K562 (cell line): ENCODE results near the gene TXNL4A. TPM values are rescaled to one million over a fixed set of nuclear protein-coding genes. Genes with fewer than 3 reads are reported as not detected.
A peak's percentile ranks its signal among the peaks of the same experiment; 100 is the strongest.

Experiments
- MYNN ChIP-seq, 2 experiments: sonication (generic); formaldehyde crosslinking in 1 of 2; IDR thresholded peaks; 2 replicates each; pipeline versions ENCODE4 v1.5.0 to v1.6.1; 2016 to 2020; ENCODE audit warnings: antibody characterized with exemption in 1 of 2, missing genetic modification reagents in 1 of 2
- PHB2 ChIP-seq: fragments of 450-650 bp; IDR thresholded peaks from 2 replicates; pipeline ENCODE4 v1.6.1; 2017; ENCODE audit warnings: low read depth
- PTBP1 ChIP-seq: fragments of 200-400 bp; formaldehyde crosslinking; IDR thresholded peaks from 2 replicates; pipeline ENCODE4 v1.6.1; 2017; ENCODE audit warnings: low read depth, low read length
- RCOR1 ChIP-seq, 2 experiments: IDR thresholded peaks; 2 replicates each; pipeline ENCODE4 v1.6.1; 2012; ENCODE audit warnings: low read depth in 2 of 2, low read length in 2 of 2, borderline replicate concordance in 1 of 2, improper control_type of control experiment in 1 of 2
- SOX6 ChIP-seq: fragments of 450-650 bp; IDR thresholded peaks from 2 replicates; pipeline ENCODE4 v1.6.1; 2014; ENCODE audit warnings: mild to moderate bottlenecking
- SP1 ChIP-seq: sonication (generic); formaldehyde crosslinking; IDR thresholded peaks from 2 replicates; pipeline ENCODE4 v1.8.1; 2022; ENCODE audit warnings: mild to moderate bottlenecking, missing genetic modification reagents
- ZNF175 ChIP-seq: fragments of 200-800 bp; sonication (Bioruptor generic); IDR thresholded peaks from 2 replicates; pipeline ENCODE4 v1.6.1; 2016; ENCODE audit warnings: low read depth, mild to moderate bottlenecking, missing genetic modification characterization, missing compliant biosample characterization
- polyA plus RNA-seq, 8 experiments: library from polyadenylated mRNA; depleted of rRNA in 4 of 8; stranded (reverse) in 5 of 8; unstranded in 3 of 8; fragments of >200 nt; fragmentation: Nextera tagmentation in 2 of 8; fragmentation: Illumina TruSeq in 1 of 8; extraction: Ambion mirVana in 2 of 8; extraction: Trizol in 1 of 8; gene quantifications; 2 replicates each; pipeline versions ENCODE4 v1.2.1 to v1.2.3, GENCODE V29; 2011 to 2014; ENCODE audit warnings: inconsistent platforms in 1 of 8, missing spikeins in 1 of 8
- total RNA-seq, 7 experiments: library from RNA; depleted of rRNA in 6 of 7; stranded (reverse); fragments of >200 nt in 6 of 7; fragmentation: Illumina TruSeq in 2 of 7; extraction: Trizol in 2 of 7; gene quantifications; 2 replicates each; pipeline versions ENCODE4 v1.2.1 to v1.2.3, GENCODE V29; 2011 to 2021; ENCODE audit warnings: low replicate concordance in 1 of 7
- TF ChIP-seq, protein P1 (sequence below): fragments of 250-450 bp; sonication (Bioruptor Pico); IDR thresholded peaks from 2 replicates; pipeline ENCODE4 v1.5.0; 2021; ENCODE audit warnings: mild to moderate bottlenecking, moderate library complexity
- TF ChIP-seq, protein P2 (sequence below): IDR thresholded peaks from 2 replicates; pipeline ENCODE4 v1.6.1; 2012; ENCODE audit warnings: low read depth, low read length, improper control_type of control experiment, borderline replicate concordance
- TF ChIP-seq, protein P3 (sequence below): sonication (generic); formaldehyde crosslinking; IDR thresholded peaks from 2 replicates; pipeline ENCODE4 v1.8.0; 2022; ENCODE audit warnings: missing genetic modification reagents, mild to moderate bottlenecking, borderline replicate concordance
- TF ChIP-seq, protein P4 (sequence below): fragments of 250-450 bp; sonication (Bioruptor Pico); IDR thresholded peaks from 2 replicates; pipeline ENCODE4 v1.8.0; 2021; ENCODE audit warnings: moderate library complexity, mild to moderate bottlenecking, inconsistent platforms

The TXNL4A gene
- total and polyA plus RNA-seq, 9 of the 15 experiments (the other 6 are each of a cell fraction or from before 2014, with no cell fraction given): 27.0 to 132 (median 87.5) TPM

DNA sequence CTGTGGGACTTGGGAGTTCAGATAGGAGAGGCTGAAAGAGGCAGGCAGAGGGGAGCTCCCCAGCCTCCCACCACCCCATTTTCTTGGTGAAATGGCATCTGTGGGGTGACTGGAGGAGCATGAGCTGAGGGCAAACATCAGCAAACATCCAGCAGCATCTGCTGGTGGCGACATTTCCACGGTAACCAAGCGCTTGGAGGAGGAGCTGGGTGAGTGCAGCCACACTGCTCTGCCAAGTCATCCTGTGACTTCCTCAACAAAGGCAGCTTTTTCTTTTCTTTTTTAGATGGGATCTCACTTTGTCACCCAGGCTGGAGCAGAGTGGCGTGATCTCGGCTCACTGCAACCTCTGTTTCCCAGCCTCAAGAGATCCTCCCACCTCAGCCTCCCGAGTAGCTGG is 5.6 kb downstream of the TXNL4A start (continued):
- TF ChIP-seq, protein P1, sequence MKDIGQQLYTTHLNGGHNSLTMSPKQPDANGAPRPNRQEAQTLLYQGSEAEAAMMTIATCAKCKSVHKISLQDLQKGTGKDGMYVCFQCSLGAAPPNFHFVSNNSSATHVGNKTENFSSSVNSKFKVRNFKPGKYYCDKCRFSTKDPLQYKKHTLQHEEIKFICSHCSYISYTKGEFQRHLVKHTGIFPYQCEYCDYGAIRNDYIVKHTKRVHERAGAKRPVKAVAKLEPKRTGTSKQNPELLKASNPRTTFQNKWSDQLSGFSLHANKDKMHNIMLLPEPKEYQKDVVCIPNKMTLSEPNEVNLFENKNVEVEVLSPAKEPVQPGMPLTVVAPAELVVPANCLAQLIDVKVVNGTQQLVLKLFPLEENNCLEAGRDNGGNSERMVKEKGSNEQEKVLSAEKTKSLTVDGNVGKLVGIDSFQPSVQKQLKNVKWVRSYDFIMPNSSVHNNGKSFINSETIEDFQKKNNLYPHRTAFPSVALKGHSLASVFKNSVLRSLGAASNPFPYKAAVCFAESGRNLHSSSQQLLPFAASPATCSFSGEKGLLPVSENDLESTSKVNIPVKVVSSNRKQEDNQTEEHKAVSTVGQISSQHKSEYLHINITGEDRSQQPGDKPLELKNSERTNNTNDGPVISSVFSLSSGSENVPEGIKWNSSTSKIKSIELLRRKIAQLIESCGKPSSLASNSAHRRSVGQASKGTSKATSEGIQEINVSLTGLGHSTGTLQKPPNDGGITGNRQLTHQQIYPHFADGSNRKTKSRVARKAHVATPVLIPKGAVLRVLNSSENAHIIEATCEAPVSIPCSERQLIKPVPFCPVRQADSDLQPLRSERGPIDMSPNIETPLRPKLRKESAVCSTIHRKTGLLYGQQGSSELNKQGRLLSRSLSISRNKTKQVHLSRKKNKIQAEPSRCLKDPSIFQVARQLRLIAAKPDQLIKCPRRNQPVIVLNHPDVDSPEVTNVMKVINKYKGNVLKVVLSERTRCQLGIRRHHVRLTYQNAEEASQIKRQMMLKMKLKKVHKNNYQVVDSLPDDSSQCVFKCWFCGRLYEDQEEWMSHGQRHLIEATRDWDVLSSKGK (CRISPR knock-in tag): no peak
- TF ChIP-seq RCOR1 (IDR thresholded peaks at IDR 0.05; ENCODE audit: borderline replicate concordance in 1 of 2, low read depth in 2 of 2, low read length in 2 of 2): peak in 1 of 2 experiments; percentile 41; a peak in 1 of 4 replicates
- TF ChIP-seq MYNN (IDR thresholded peaks at IDR 0.05): no peak
- no peak for TF ChIP-seq MYNN (CRISPR knock-in tag; IDR thresholded peaks at IDR 0.05)
- no peak for TF ChIP-seq SP1 (CRISPR knock-in tag)
- TF ChIP-seq PHB2: no peak
- TF ChIP-seq SOX6: peak; percentile 35; the same call in 1 of the 2 replicates
- TF ChIP-seq, protein P2, sequence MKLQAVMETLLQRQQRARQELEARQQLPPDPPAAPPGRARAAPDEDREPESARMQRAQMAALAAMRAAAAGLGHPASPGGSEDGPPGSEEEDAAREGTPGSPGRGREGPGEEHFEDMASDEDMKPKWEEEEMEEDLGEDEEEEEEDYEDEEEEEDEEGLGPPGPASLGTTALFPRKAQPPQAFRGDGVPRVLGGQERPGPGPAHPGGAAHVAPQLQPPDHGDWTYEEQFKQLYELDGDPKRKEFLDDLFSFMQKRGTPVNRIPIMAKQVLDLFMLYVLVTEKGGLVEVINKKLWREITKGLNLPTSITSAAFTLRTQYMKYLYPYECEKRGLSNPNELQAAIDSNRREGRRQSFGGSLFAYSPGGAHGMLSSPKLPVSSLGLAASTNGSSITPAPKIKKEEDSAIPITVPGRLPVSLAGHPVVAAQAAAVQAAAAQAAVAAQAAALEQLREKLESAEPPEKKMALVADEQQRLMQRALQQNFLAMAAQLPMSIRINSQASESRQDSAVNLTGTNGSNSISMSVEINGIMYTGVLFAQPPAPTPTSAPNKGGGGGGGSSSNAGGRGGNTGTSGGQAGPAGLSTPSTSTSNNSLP: no peak
- TF ChIP-seq PTBP1: no peak
- TF ChIP-seq ZNF175: no peak
- TF ChIP-seq, protein P3, sequence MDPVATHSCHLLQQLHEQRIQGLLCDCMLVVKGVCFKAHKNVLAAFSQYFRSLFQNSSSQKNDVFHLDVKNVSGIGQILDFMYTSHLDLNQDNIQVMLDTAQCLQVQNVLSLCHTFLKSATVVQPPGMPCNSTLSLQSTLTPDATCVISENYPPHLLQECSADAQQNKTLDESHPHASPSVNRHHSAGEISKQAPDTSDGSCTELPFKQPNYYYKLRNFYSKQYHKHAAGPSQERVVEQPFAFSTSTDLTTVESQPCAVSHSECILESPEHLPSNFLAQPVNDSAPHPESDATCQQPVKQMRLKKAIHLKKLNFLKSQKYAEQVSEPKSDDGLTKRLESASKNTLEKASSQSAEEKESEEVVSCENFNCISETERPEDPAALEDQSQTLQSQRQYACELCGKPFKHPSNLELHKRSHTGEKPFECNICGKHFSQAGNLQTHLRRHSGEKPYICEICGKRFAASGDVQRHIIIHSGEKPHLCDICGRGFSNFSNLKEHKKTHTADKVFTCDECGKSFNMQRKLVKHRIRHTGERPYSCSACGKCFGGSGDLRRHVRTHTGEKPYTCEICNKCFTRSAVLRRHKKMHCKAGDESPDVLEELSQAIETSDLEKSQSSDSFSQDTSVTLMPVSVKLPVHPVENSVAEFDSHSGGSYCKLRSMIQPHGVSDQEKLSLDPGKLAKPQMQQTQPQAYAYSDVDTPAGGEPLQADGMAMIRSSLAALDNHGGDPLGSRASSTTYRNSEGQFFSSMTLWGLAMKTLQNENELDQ (CRISPR knock-in tag): no peak
- TF ChIP-seq, protein P4, sequence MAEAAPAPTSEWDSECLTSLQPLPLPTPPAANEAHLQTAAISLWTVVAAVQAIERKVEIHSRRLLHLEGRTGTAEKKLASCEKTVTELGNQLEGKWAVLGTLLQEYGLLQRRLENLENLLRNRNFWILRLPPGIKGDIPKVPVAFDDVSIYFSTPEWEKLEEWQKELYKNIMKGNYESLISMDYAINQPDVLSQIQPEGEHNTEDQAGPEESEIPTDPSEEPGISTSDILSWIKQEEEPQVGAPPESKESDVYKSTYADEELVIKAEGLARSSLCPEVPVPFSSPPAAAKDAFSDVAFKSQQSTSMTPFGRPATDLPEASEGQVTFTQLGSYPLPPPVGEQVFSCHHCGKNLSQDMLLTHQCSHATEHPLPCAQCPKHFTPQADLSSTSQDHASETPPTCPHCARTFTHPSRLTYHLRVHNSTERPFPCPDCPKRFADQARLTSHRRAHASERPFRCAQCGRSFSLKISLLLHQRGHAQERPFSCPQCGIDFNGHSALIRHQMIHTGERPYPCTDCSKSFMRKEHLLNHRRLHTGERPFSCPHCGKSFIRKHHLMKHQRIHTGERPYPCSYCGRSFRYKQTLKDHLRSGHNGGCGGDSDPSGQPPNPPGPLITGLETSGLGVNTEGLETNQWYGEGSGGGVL (CRISPR knock-in tag): no peak
